ENCODE results near the gene ATP5MK.
"Not testable (repeated sequence)": the region's sequence is repeated elsewhere in the genome, so short reads cannot be mapped to it uniquely, and the experiment has no call there.

The ATP5MK gene

DNA sequence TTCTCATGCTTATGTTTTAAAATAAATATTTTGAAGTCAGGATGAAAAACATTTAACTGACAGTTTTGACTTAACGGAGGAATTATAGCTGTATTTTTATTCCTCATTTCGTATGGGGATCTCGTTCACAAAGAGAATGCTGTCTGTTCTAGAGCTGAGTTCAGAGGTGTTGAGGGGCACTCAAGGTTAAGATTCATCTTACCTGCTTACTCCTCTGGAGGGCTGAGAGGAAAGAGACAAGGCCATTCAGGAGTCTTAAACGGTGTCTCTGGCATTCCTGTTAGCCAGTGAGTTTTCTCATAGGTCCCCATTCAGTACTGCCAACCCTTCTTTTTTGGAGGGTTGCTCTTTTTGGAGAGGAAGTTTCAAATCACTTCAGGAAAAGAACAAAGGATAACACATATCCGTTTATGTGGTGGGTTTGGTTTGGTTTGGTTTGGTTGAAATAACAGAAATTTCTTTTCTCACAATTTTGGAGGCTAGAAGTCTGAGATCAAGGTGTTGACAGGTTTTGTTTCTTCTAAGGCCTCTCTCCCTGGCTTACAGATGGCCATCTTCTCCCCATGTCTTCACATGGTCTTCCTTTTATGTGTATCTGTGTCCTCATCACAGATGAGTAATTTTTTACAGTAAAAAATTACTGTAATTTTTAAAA lies 32.8 kb upstream of the ATP5MK start:
- no peaks in the 10 kb centered on the region for H3K4me1 ChIP-seq (ENCODE audit: insufficient read depth, low read length)
- H3K9ac ChIP-seq (ENCODE audit: low read depth, low read length): no peak overlapping the region
- no peak overlapping the region for H3K4me3 ChIP-seq (ENCODE audit: low read length)

GRCh38 chr10:103427866-103428265 lies 31.6 kb upstream of the ATP5MK start:
- Histone ChIP-seq H3K27ac (ENCODE audit: low read length) (no peak overlapping the region), H3K36me3 (ENCODE audit: insufficient read depth, low read depth, low read length) (peaks cover 98% of the 10 kb centered on the region), H3K9ac (ENCODE audit: low read depth, low read length) (no peak overlapping the region), H3K9me3 (ENCODE audit: insufficient read depth, low read depth, low read length) (no peaks in the 10 kb centered on the region), H3K4me1 (ENCODE audit: insufficient read depth, low read length) (no peaks in the 10 kb centered on the region), H3K27me3 (ENCODE audit: insufficient read depth, low read length) (no peaks in the 10 kb centered on the region), H3K4me3 (ENCODE audit: low read length) (no peak overlapping the region)

More for the DNA sequence above, 32.8 kb upstream of the ATP5MK start:
- Histone ChIP-seq H3K27me3 (ENCODE audit: insufficient read depth, low read length) (no peaks in the 10 kb centered on the region), H3K36me3 (ENCODE audit: insufficient read depth, low read depth, low read length) (peaks cover 98% of the 10 kb centered on the region), H3K27ac (ENCODE audit: low read length) (no peak overlapping the region), H3K9me3 (ENCODE audit: insufficient read depth, low read depth, low read length) (no peaks in the 10 kb centered on the region)

GRCh38 chr10:103423748-103424147 lies 27.5 kb upstream of the ATP5MK start:
- H3K9ac ChIP-seq (ENCODE audit: low read depth, low read length): no peak overlapping the region
- H3K27ac ChIP-seq (ENCODE audit: low read length): no peak overlapping the region
- no peaks in the 10 kb centered on the region for H3K27me3 ChIP-seq (ENCODE audit: insufficient read depth, low read length)
- no peak overlapping the region for H3K4me3 ChIP-seq (ENCODE audit: low read length)
- H3K9me3 ChIP-seq (ENCODE audit: insufficient read depth, low read depth, low read length): no peaks in the 10 kb centered on the region
- H3K36me3 ChIP-seq (ENCODE audit: insufficient read depth, low read depth, low read length): peaks cover 95% of the 10 kb centered on the region
- no peaks in the 10 kb centered on the region for H3K4me1 ChIP-seq (ENCODE audit: insufficient read depth, low read length)

- Histone ChIP-seq H3K4me3 (ENCODE audit: low read length) (no peak overlapping the region), H3K27ac (ENCODE audit: low read length) (no peak overlapping the region), H3K36me3 (ENCODE audit: insufficient read depth, low read depth, low read length) (peaks cover 97% of the 10 kb centered on the region), H3K27me3 (ENCODE audit: insufficient read depth, low read length) (no peaks in the 10 kb centered on the region), H3K9ac (ENCODE audit: low read depth, low read length) (no peak overlapping the region), H3K4me1 (ENCODE audit: insufficient read depth, low read length) (no peaks in the 10 kb centered on the region), H3K9me3 (ENCODE audit: insufficient read depth, low read depth, low read length) (no peaks in the 10 kb centered on the region)
These were observed 22.8 kb upstream of the ATP5MK start for GRCh38 chr10:103419101-103419500.

- H3K27ac ChIP-seq (ENCODE audit: low read length): no peak overlapping the region
- no peak overlapping the region for H3K9ac ChIP-seq (ENCODE audit: low read depth, low read length)
- no peaks in the 10 kb centered on the region for H3K27me3 ChIP-seq (ENCODE audit: insufficient read depth, low read length)
- peaks cover 97% of the 10 kb centered on the region for H3K36me3 ChIP-seq (ENCODE audit: insufficient read depth, low read depth, low read length)
- H3K4me3 ChIP-seq (ENCODE audit: low read length): no peak overlapping the region
- no peaks in the 10 kb centered on the region for H3K9me3 ChIP-seq (ENCODE audit: insufficient read depth, low read depth, low read length)
- no peaks in the 10 kb centered on the region for H3K4me1 ChIP-seq (ENCODE audit: insufficient read depth, low read length)
These were observed 21.3 kb upstream of the ATP5MK start for GRCh38 chr10:103417601-103418000.

DNA sequence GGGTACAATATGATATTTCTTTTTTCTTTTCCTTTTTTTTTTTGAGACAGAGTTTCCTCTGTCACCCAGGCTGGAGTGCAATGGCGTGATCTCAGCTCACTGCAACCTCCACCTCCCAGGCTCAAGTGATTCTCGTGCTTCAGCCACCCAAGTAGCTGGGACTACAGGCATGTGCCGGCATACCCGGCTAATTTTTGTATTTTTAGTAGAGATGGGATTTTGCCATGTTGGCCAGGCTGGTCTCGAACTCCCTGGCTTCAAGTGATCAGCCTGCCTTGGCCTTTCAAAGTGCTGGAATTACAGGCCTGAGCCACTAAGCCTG lies 20.8 kb upstream of the ATP5MK start:
- H3K9me3 ChIP-seq (ENCODE audit: insufficient read depth, low read depth, low read length); H3K4me3 ChIP-seq (ENCODE audit: low read length): not testable (repeated sequence)

DNA sequence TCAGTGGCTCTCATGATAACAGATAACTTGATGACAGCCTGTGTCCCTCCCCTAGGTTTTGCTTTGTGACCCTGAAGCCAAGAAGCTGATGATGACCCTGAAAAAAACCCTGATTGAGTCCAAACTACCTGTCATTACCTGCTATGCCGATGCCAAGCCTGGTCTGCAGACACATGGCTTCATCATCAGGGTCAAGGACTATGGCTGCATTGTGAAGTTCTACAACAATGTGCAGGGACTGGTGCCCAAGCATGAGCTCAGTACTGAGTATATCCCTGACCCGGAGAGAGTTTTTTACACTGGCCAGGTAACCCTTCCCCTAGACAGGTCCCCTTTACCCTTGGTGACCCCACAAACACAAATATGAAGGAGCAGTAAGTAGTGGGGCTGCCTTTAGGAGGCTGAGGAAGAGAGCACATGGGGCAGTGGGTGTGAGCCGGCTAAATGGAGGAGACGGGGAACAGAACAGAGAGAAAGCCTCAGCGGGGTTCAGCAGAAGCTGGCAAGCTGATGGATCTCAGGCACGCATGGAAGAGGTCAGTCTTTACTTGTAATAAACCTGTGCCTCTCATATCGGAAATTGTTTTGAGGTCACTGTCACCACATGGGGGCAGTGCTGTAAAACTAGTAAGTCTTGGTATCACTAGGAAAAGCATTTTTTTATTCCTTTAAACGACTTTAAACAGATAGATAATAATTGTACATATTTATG lies 20.3 kb upstream of the ATP5MK start:
- Histone ChIP-seq H3K27me3 (ENCODE audit: insufficient read depth, low read length) (no peaks in the 10 kb centered on the region), H3K4me3 (ENCODE audit: low read length) (no peak overlapping the region), H3K27ac (ENCODE audit: low read length) (no peak overlapping the region), H3K36me3 (ENCODE audit: insufficient read depth, low read depth, low read length) (peaks cover 100% of the 10 kb centered on the region), H3K9me3 (ENCODE audit: insufficient read depth, low read depth, low read length) (no peaks in the 10 kb centered on the region), H3K4me1 (ENCODE audit: insufficient read depth, low read length) (no peaks in the 10 kb centered on the region), H3K9ac (ENCODE audit: low read depth, low read length) (no peak overlapping the region)

More for the DNA sequence above, 20.8 kb upstream of the ATP5MK start:
- not testable (repeated sequence) for H3K27ac ChIP-seq (ENCODE audit: low read length); H3K9ac ChIP-seq (ENCODE audit: low read depth, low read length); H3K4me1 ChIP-seq (ENCODE audit: insufficient read depth, low read length); H3K27me3 ChIP-seq (ENCODE audit: insufficient read depth, low read length)
- H3K36me3 ChIP-seq (ENCODE audit: insufficient read depth, low read depth, low read length): peaks cover 97% of the 10 kb centered on the region

DNA sequence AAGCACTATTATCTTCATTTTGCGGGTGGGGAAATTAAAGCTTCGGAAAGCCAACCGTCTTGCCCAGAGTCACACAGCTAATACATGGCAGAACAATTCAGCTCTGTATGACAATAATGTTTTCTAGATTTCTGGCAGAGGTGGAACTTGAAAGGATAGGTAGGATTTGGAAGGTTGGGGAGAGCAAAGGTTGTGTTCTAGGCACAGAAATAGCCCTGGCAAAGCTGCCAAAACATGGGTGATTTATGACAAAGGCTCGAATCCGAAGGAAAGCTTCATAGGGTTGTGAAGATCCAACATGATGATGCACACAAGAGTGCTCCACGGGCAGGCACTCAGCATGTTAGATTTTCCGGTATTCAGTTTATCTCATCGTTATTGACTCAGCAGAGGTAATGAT lies 19.3 kb upstream of the ATP5MK start:
- Histone ChIP-seq H3K27ac (ENCODE audit: low read length) (no peak overlapping the region), H3K27me3 (ENCODE audit: insufficient read depth, low read length) (no peaks in the 10 kb centered on the region), H3K36me3 (ENCODE audit: insufficient read depth, low read depth, low read length) (peaks cover 100% of the 10 kb centered on the region)

DNA sequence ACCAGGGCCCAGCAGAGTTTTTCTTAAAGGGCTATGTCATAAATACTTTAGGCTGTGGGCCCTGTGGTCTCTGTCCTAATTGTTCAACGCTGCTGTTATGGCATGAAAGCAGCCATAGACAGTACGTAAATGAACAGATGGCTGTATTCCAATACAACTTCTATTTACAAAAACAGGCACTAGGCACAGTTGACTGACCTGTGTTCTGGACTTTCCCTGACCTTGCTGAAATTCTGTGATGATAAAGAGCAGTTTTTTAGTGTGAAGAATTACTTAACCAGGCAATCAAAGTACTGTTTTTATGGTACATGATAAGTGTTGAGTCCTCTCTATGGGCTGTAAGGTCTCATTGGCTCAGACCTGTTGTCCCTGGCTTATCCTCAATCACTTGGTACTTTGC lies 17.3 kb upstream of the ATP5MK start:
- Histone ChIP-seq H3K9me3 (ENCODE audit: insufficient read depth, low read depth, low read length) (no peaks in the 10 kb centered on the region), H3K36me3 (ENCODE audit: insufficient read depth, low read depth, low read length) (peaks cover 100% of the 10 kb centered on the region), H3K4me3 (ENCODE audit: low read length) (no peak overlapping the region), H3K27ac (ENCODE audit: low read length) (no peak overlapping the region), H3K9ac (ENCODE audit: low read depth, low read length) (no peak overlapping the region), H3K27me3 (ENCODE audit: insufficient read depth, low read length) (no peaks in the 10 kb centered on the region), H3K4me1 (ENCODE audit: insufficient read depth, low read length) (no peaks in the 10 kb centered on the region)

More for the DNA sequence above, 19.3 kb upstream of the ATP5MK start:
- Histone ChIP-seq H3K9ac (ENCODE audit: low read depth, low read length) (no peak overlapping the region), H3K4me1 (ENCODE audit: insufficient read depth, low read length) (no peaks in the 10 kb centered on the region), H3K9me3 (ENCODE audit: insufficient read depth, low read depth, low read length) (no peaks in the 10 kb centered on the region), H3K4me3 (ENCODE audit: low read length) (no peak overlapping the region)

DNA sequence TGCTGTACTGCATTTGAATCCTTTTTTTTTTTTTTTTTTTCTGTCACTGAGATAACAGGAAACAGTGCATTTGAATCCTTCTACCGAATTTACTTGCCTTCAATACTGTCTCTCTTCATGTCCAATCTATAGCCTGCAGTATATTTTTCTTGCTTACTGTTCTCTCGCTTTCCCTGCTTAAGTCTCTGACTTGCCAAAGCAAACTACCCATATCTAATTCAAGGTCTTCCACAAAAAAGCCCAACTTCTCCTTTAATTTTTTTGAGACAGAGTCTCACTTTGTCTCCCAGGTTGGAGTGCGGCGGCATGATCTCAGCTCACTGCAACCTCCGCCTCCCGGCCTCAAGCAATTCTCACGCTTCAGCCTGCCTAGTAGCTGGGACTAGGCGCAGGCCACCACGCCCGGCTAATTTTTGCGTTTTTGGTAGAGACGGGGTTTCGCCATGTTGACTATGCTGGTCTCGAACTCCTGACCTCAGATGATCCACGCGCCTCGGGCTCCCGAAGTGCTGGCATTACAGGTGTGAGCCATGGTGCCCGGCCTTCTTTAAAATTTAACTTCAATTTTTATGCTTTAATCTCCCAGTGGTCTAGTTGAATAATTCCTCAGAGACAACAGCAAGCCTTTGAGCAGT lies 1.0 kb upstream of the ATP5MK start:
- Histone ChIP-seq H3K4me3 (ENCODE audit: low read length) (peak overlapping the region; percentile 100), H3K27me3 (ENCODE audit: insufficient read depth, low read length) (no peaks in the 10 kb centered on the region), H3K4me1 (ENCODE audit: insufficient read depth, low read length) (no peaks in the 10 kb centered on the region), H3K9me3 (ENCODE audit: insufficient read depth, low read depth, low read length) (no peaks in the 10 kb centered on the region), H3K9ac (ENCODE audit: low read depth, low read length) (peak overlapping the region; percentile 94), H3K27ac (ENCODE audit: low read length) (no peak overlapping the region), H3K36me3 (ENCODE audit: insufficient read depth, low read depth, low read length) (peaks cover 61% of the 10 kb centered on the region)

GRCh38 chr10:103396789-103397087 lies 463 bp upstream of the ATP5MK start:
- Histone ChIP-seq H3K9ac (ENCODE audit: low read depth, low read length) (peak overlapping the region; percentile 94), H3K4me1 (ENCODE audit: insufficient read depth, low read length) (no peaks in the 10 kb centered on the region), H3K27me3 (ENCODE audit: insufficient read depth, low read length) (no peaks in the 10 kb centered on the region), H3K27ac (ENCODE audit: low read length) (peak overlapping the region; percentile 7), H3K9me3 (ENCODE audit: insufficient read depth, low read depth, low read length) (no peaks in the 10 kb centered on the region), H3K4me3 (ENCODE audit: low read length) (peak overlapping the region; percentile 100), H3K36me3 (ENCODE audit: insufficient read depth, low read depth, low read length) (peaks cover 62% of the 10 kb centered on the region)

DNA sequence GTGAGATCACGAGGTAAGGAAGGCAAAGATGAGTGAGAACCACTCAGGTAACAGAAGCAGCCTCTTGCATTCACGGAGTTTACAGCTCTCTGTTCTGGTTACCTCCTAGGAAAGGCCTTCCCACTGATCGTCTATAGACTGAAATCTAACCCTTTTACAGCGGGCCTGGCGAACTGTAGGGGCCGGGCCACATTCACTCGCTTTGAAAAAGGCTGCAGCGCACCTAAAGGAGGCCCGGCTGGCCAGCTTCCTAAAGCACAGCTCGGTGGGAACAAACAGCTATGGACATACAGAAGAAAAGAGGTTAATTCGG lies 565 bp downstream of the ATP5MK start:
- Histone ChIP-seq H3K36me3 (ENCODE audit: insufficient read depth, low read depth, low read length) (peaks cover 64% of the 10 kb centered on the region), H3K9ac (ENCODE audit: low read depth, low read length) (peak overlapping the region; percentile 90), H3K27ac (ENCODE audit: low read length) (peak overlapping the region; percentile 71), H3K9me3 (ENCODE audit: insufficient read depth, low read depth, low read length) (no peaks in the 10 kb centered on the region), H3K4me3 (ENCODE audit: low read length) (peak overlapping the region; percentile 100), H3K4me1 (ENCODE audit: insufficient read depth, low read length) (no peaks in the 10 kb centered on the region), H3K27me3 (ENCODE audit: insufficient read depth, low read length) (no peaks in the 10 kb centered on the region)
